Breast epithelium (tissue), 3 donors: ENCODE results near the gene FRMD4A.

ENCODE experiments used
- CTCF ChIP-seq, 3 donors: fragments of 450-650 bp; IDR thresholded peaks; one replicate each; pipeline ENCODE4 v1.5.1; 2016 to 2017; ENCODE audit warnings: antibody characterized with exemption in 3 of 3, mild to moderate bottlenecking in 3 of 3, moderate library complexity in 3 of 3
- POLR2A ChIP-seq: fragments of 450-650 bp; IDR thresholded peaks from one replicate; pipeline ENCODE4 v1.6.1; 2016; ENCODE audit warnings: antibody characterized with exemption, mild to moderate bottlenecking, moderate library complexity
- POLR2AphosphoS5 ChIP-seq, 3 donors: sonication (generic); formaldehyde crosslinking; IDR thresholded peaks; one replicate each; pipeline ENCODE4 v1.6.1; 2017; ENCODE audit warnings: antibody characterized with exemption in 3 of 3

DNA sequence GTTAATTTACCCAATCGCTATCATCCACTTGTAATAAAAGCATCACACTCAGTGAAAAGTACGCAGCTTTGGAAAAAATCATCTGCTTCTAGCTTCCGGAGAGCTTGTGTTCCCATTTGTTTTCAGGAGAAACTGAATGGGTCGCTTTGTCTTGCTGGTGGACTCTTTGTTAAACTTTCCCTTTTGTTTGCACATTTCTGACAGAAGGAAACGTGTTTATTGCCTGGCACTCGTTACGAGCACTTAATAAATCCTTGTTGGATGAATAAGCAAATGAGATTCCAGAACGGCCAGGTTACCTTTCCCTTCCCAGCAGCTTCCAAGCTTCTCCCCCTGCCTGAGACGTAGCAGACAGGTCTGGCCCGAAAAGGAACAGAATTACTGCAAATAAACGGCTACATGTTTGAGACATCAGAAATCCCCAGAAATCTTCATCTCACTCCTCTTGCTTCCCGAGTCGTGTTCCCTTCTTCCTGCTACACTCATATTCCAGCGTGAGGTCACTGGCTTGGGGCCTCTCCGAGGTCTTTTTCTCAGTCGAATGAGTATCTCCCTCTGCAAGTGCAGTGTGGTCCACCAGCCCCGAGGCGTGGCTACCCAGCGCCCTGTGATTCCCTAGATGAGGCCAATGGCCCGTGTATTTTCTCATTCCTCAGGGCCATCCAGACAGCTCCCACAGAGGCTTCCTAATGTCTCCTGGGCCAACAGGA, 167.2 kb downstream of the FRMD4A start:
- no peak for TF ChIP-seq CTCF (IDR thresholded peaks at IDR 0.05)
- no peak for TF ChIP-seq POLR2A
- TF ChIP-seq POLR2AphosphoS5 (IDR thresholded peaks at IDR 0.05): no peak
